ENCODE data around the gene SLC1A4.
"Not testable (repeated sequence)": the region's sequence is repeated elsewhere in the genome, so short reads cannot be mapped to it uniquely, and the experiment has no call there.

GRCh38 chr2:65020251-65020650 is 31.1 kb downstream of the SLC1A4 start:
- TF ChIP-seq CTCF, POLR2A (IDR thresholded peaks at IDR 0.05): not testable (repeated sequence)
